B cell (primary cell): ENCODE measurements around the gene RAMP2. TPM values are rescaled to one million over a fixed set of nuclear protein-coding genes. Genes with fewer than 3 reads are reported as not detected.

ENCODE experiments used
- ATAC-seq: fragments of 200-7000 bp; cut with Tn5 transposase; one replicate; pipeline ENCODE4 v1.10.0; 2021; ENCODE audit warnings: low read depth, mild to moderate bottlenecking, moderate number of reproducible peaks, moderate library complexity
- CTCF ChIA-PET: fragments of 350-600 bp; sonication (Branson Sonifier 250); formaldehyde crosslinking; loops from one replicate; lab custom pipeline; 2021; ENCODE audit warnings: antibody characterized with exemption, inconsistent platforms; lab: Charles Lee
- POLR2A ChIA-PET: fragments of 350-600 bp; sonication (Branson Sonifier 250); formaldehyde crosslinking; loops from one replicate; lab custom pipeline; 2021; ENCODE audit warnings: antibody characterized with exemption; lab: Charles Lee
- DNase-seq: peaks from one replicate; pipeline ENCODE4 v3.0.0; 2013
- H2AFZ ChIP-seq: 2 replicates; pipeline ENCODE4 v1.6.1; 2012; ENCODE audit warnings: mild to moderate bottlenecking, low read depth, low read length; ENCODE audit not compliant: insufficient read depth, poor library complexity, severe bottlenecking
- H3K27ac ChIP-seq, 2 donors: 1 replicate in 1 of 2; 2 replicates in 1 of 2; pipeline ENCODE4 v1.5.1; 2012 to 2013; ENCODE audit warnings: low read length in 2 of 2, mild to moderate bottlenecking in 2 of 2, moderate library complexity in 1 of 2
- H3K27me3 ChIP-seq, 4 experiments: fragments of 200-600 bp in 1 of 4; sonication (generic) in 1 of 4; replicated peaks in 1 of 4; 1 replicate in 2 of 4; 2 replicates in 2 of 4; pipeline versions ENCODE4 v1.6.1 to v1.7.0; 2013 to 2016; ENCODE audit warnings: low read length in 3 of 4, mild to moderate bottlenecking in 2 of 4, mixed read lengths in 1 of 4, moderate library complexity in 1 of 4; ENCODE audit not compliant: insufficient read depth in 4 of 4, control insufficient read depth in 3 of 4; ENCODE audit errors: control extremely low read depth in 1 of 4
- H3K36me3 ChIP-seq, 2 experiments: replicated peaks in 1 of 2; 1 replicate in 1 of 2; 2 replicates in 1 of 2; pipeline versions ENCODE4 v1.6.1 to v1.7.1; 2013; ENCODE audit warnings: low read length in 1 of 2; ENCODE audit not compliant: insufficient read depth in 2 of 2, control insufficient read depth in 1 of 2; ENCODE audit errors: control extremely low read depth in 1 of 2, extremely low read depth in 1 of 2
- H3K4me1 ChIP-seq, 2 donors: fragments of 200-600 bp in 1 of 2; sonication (generic) in 1 of 2; 1 replicate in 1 of 2; 2 replicates in 1 of 2; pipeline versions ENCODE4 v1.5.1 to v1.6.1; 2013 to 2017; ENCODE audit warnings: low read length in 2 of 2; ENCODE audit not compliant: control insufficient read depth in 2 of 2, insufficient read depth in 2 of 2
- H3K4me2 ChIP-seq: replicated peaks from 2 replicates; pipeline ENCODE3; 2012; ENCODE audit warnings: mild to moderate bottlenecking, low read depth, low read length; ENCODE audit not compliant: poor library complexity, severe bottlenecking
- H3K4me3 ChIP-seq, 5 experiments: fragments of 200-600 bp in 1 of 5; sonication (generic) in 1 of 5; 1 replicate in 3 of 5; 2 replicates in 2 of 5; pipeline versions ENCODE4 v1.5.1 to v1.7.0; 2011 to 2016; ENCODE audit warnings: low read length in 4 of 5, mild to moderate bottlenecking in 4 of 5, low read depth in 2 of 5, control low read depth in 1 of 5, moderate library complexity in 1 of 5; ENCODE audit not compliant: insufficient read depth in 1 of 5; ENCODE audit errors: control extremely low read depth in 1 of 5, extremely low read depth in 1 of 5
- H3K79me2 ChIP-seq: fragments of 200-600 bp; sonication (generic); one replicate; pipeline ENCODE4 v1.6.0; 2016; ENCODE audit warnings: low read length; ENCODE audit not compliant: control insufficient read depth, insufficient read depth
- H3K9ac ChIP-seq: fragments of 200-600 bp; sonication (generic); 2 replicates; pipeline ENCODE4 v1.6.1; 2017; ENCODE audit warnings: mild to moderate bottlenecking, low read length, moderate library complexity
- H3K9me3 ChIP-seq, 3 donors: one replicate each; pipeline versions ENCODE4 v1.6.1 to v1.7.1; 2013; ENCODE audit warnings: low read length in 2 of 3; ENCODE audit not compliant: control insufficient read depth in 2 of 3, insufficient read depth in 1 of 3; ENCODE audit errors: control extremely low read depth in 1 of 3
- H4K20me1 ChIP-seq: 2 replicates; pipeline ENCODE4 v1.6.0; 2012; ENCODE audit warnings: mild to moderate bottlenecking, low read length; ENCODE audit not compliant: insufficient read depth, control insufficient read depth, poor library complexity, severe bottlenecking
- H3K27ac Mint-ChIP-seq: one replicate; pipeline ENCODE4 v1.8.0; 2021; ENCODE audit warnings: mixed read lengths
- H3K27me3 Mint-ChIP-seq: one replicate; pipeline ENCODE4 v1.8.0; 2021; ENCODE audit warnings: mixed read lengths
- H3K4me1 Mint-ChIP-seq: one replicate; pipeline ENCODE4 v1.8.0; 2021; ENCODE audit warnings: mixed read lengths
- H3K4me3 Mint-ChIP-seq: one replicate; pipeline ENCODE4 v1.8.0; 2021; ENCODE audit warnings: mixed read lengths
- H3K9me3 Mint-ChIP-seq: one replicate; pipeline ENCODE4 v1.8.0; 2022; ENCODE audit warnings: mixed read lengths; ENCODE audit not compliant: insufficient read depth
- CTCF ChIP-seq: fragments of 200-600 bp; IDR thresholded peaks from one replicate; pipeline ENCODE4 v1.8.0; 2022; ENCODE audit warnings: antibody characterized with exemption, mild to moderate bottlenecking
- EZH2 ChIP-seq: IDR thresholded peaks from 2 replicates; pipeline ENCODE4 v1.6.1; 2012; ENCODE audit warnings: borderline replicate concordance, low read depth, mild to moderate bottlenecking, moderate library complexity, low read length; ENCODE audit not compliant: insufficient read depth, poor library complexity, severe bottlenecking
- WGBS: methylation state at CpG from one replicate; pipeline ENCODE4 v1.1.5; 2013; ENCODE audit warnings: missing lambda C conversion rate; ENCODE audit not compliant: insufficient coverage; 5-methylcytosine and 5-hydroxymethylcytosine counted together
- intact Hi-C: fragments of 100-400 bp; cut with micrococcal nuclease; formaldehyde crosslinking; loops from one replicate; pipeline ENCODE4 v1.10.0; 2022
- polyA plus RNA-seq: library from polyadenylated mRNA; depleted of rRNA; stranded (reverse); fragments of >200 nt; gene quantifications from 2 replicates; pipeline ENCODE4 v1.2.3, GENCODE V29; 2012
- total RNA-seq, 2 donors: library from RNA; stranded (reverse); fragments of 120-200 nt in 1 of 2; gene quantifications; 1 replicate in 1 of 2; 2 replicates in 1 of 2; pipeline versions ENCODE4 v1.2.3 to v1.2.4, GENCODE V29; 2013 to 2022

RAMP2 gene
- total and polyA plus RNA-seq, 2 donors (not counting 1 experiment from before 2014, with no cell fraction given): not detected

DNA sequence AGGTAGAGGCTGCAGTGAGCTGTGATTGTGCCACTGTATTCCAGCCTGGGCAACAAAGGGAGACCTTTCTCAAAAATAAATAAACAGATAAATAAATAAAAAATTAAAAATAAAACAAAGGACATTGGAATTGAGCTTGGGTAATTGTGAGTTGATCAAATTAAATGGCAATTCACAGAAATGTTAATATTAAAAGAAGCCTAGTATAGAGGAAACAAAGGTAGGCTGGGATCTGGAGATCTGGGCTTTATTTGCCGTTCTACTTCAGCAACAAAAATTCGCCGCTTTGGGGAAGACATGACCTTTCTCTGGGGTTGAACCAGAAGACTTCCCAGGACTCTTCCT lies 11.9 kb downstream of the RAMP2 start:
- 9% methylated on average over 3 of the region's 3 CpGs for WGBS
- Mint-ChIP-seq H3K4me3 (peak overlapping the region; percentile 99), H3K4me1 (peaks cover 23% of the 10 kb centered on the region), H3K27ac (peak overlapping the region; percentile 98), H3K27me3 (peaks cover 2% of the 10 kb centered on the region), H3K9me3 (no peaks in the 10 kb centered on the region)
- Histone ChIP-seq H3K4me3 (peak overlapping the region; percentile 71 to 88 (median 82)), H4K20me1 (no peaks in the 10 kb centered on the region), H2AFZ (peak overlapping the region; percentile 92), H3K9me3 (no peaks in the 10 kb centered on the region), H3K4me2 (peak overlapping the region; percentile 74), H3K36me3 (peaks cover 2 to 29% of the 10 kb centered on the region in 2 experiments), H3K4me1 (peaks cover 16 to 17% of the 10 kb centered on the region in 2 donors), H3K9ac (peak overlapping the region; percentile 90), H3K27ac (peak overlapping the region; percentile 81 to 85), H3K79me2 (peaks cover 4% of the 10 kb centered on the region), H3K27me3 (no peaks in the 10 kb centered on the region)
- ATAC-seq (peak; percentile 14), DNase-seq (no peak)
- CTCF ChIA-PET: interaction anchor here (1.0 to 3.1 kb wide), 8 partner anchors 10 to 194 kb away, joined by 3 to 22 read pairs (median 4); partner anchors contain the start of gene PSMC3IP
- TF ChIP-seq EZH2: no peak
- no peak for TF ChIP-seq CTCF
- POLR2A ChIA-PET: interaction anchor here (0.6 to 2.3 kb wide), 7 partner anchors 14 to 224 kb away, joined by 3 to 9 read pairs (median 3); partner anchors contain the start of genes BECN1, CNTD1 and COA3
- intact Hi-C loops: loop anchor here (1.0 kb wide), 4 partner anchors 25 to 225 kb away; partner anchors contain the start of genes BECN1, CNTD1, COA3 and EZH1
